IPS-20b (cell line): ENCODE measurements around the gene LIMS1.
A peak's percentile ranks its signal among the peaks of the same experiment; 100 is the strongest.
"Not testable (repeated sequence)": the region's sequence is repeated elsewhere in the genome, so short reads cannot be mapped to it uniquely, and the experiment has no call there.

Experiments used
- H3K27ac ChIP-seq: one replicate; pipeline ENCODE4 v1.5.1; 2013; ENCODE audit warnings: low read length
- H3K27me3 ChIP-seq: 2 replicates; pipeline ENCODE4 v1.6.1; 2013; ENCODE audit warnings: mild to moderate bottlenecking, low read length, inconsistent platforms; ENCODE audit not compliant: insufficient read depth
- H3K36me3 ChIP-seq: 2 replicates; pipeline ENCODE4 v1.6.1; 2013; ENCODE audit warnings: low read depth, mild to moderate bottlenecking, inconsistent platforms, low read length, moderate library complexity; ENCODE audit not compliant: insufficient read depth
- H3K4me1 ChIP-seq: 2 replicates; pipeline ENCODE4 v1.6.1; 2013; ENCODE audit warnings: mild to moderate bottlenecking, control low read depth, inconsistent platforms, low read length, moderate library complexity; ENCODE audit not compliant: insufficient read depth
- H3K4me3 ChIP-seq: 2 replicates; pipeline ENCODE4 v1.5.1; 2013; ENCODE audit warnings: mild to moderate bottlenecking, low read length, inconsistent platforms
- H3K9ac ChIP-seq: 2 replicates; pipeline ENCODE4 v1.6.1; 2013; ENCODE audit warnings: low read depth, mild to moderate bottlenecking, inconsistent platforms, low read length, moderate library complexity
- H3K9me3 ChIP-seq: 2 replicates; pipeline ENCODE4 v1.6.1; 2013; ENCODE audit warnings: mild to moderate bottlenecking, low read depth, low read length, inconsistent platforms; ENCODE audit not compliant: insufficient read depth

LIMS1 gene

GRCh38 chr2:108533832-108534583, at the start of gene LIMS1:
LIMS1 (plus strand) TSS chr2:108534470; CDS start chr2:108534563, 93 bp downstream.
- peak within 1 kb of the TSS; percentile 96 for H3K27ac ChIP-seq
- peaks cover 11% of the 10 kb centered on the region; the same call in 1 of the 2 replicates for H3K4me1 ChIP-seq
- peak within 1 kb of the TSS; percentile 94 for H3K4me3 ChIP-seq
- H3K27me3 ChIP-seq: peaks cover 18% of the 10 kb centered on the region
- H3K9me3 ChIP-seq: no peaks in the 10 kb centered on the region
- peak within 1 kb of the TSS; percentile 93 for H3K9ac ChIP-seq
- H3K36me3 ChIP-seq: no peaks in the 10 kb centered on the region

- H3K27ac ChIP-seq: no peak overlapping the region
- H3K4me3 ChIP-seq: no peak overlapping the region
- H3K9me3 ChIP-seq: no peaks in the 10 kb centered on the region; the same call in 1 of the 2 replicates
- no peak overlapping the region for H3K9ac ChIP-seq
- H3K27me3 ChIP-seq: no peaks in the 10 kb centered on the region
- peaks cover 87% of the 10 kb centered on the region for H3K36me3 ChIP-seq
- no peaks in the 10 kb centered on the region for H3K4me1 ChIP-seq
These were observed 49.0 kb upstream of the LIMS1 start for GRCh38 chr2:108485253-108485652.

GRCh38 chr2:108490506-108491122, 43.7 kb upstream of the LIMS1 start:
- Histone ChIP-seq H3K9ac (no peak overlapping the region), H3K27me3 (no peaks in the 10 kb centered on the region), H3K4me3 (no peak overlapping the region), H3K27ac (no peak overlapping the region), H3K9me3 (no peaks in the 10 kb centered on the region), H3K4me1 (no peaks in the 10 kb centered on the region), H3K36me3 (peaks cover 86% of the 10 kb centered on the region)

GRCh38 chr2:108491848-108492247, 42.4 kb upstream of the LIMS1 start:
- no peak overlapping the region for H3K9ac ChIP-seq
- no peaks in the 10 kb centered on the region for H3K9me3 ChIP-seq
- H3K4me1 ChIP-seq: no peaks in the 10 kb centered on the region
- no peak overlapping the region for H3K27ac ChIP-seq
- H3K4me3 ChIP-seq: no peak overlapping the region
- H3K36me3 ChIP-seq: peaks cover 78% of the 10 kb centered on the region
- no peaks in the 10 kb centered on the region for H3K27me3 ChIP-seq

- H3K36me3 ChIP-seq: peaks cover 73% of the 10 kb centered on the region
- H3K9ac ChIP-seq: no peak overlapping the region
- H3K27ac ChIP-seq: no peak overlapping the region
- H3K4me3 ChIP-seq: no peak overlapping the region
- no peaks in the 10 kb centered on the region for H3K4me1 ChIP-seq
- H3K27me3 ChIP-seq: no peaks in the 10 kb centered on the region
- H3K9me3 ChIP-seq: no peaks in the 10 kb centered on the region
These were observed 41.9 kb upstream of the LIMS1 start for GRCh38 chr2:108492364-108492763.

- not testable (repeated sequence) for H3K9ac ChIP-seq, H3K27me3 ChIP-seq, H3K4me3 ChIP-seq, H3K27ac ChIP-seq, H3K9me3 ChIP-seq, H3K4me1 ChIP-seq
- H3K36me3 ChIP-seq: peaks cover 45% of the 10 kb centered on the region
These were observed 38.1 kb upstream of the LIMS1 start for GRCh38 chr2:108496167-108496566.

- not testable (repeated sequence) for H3K27me3 ChIP-seq, H3K4me3 ChIP-seq, H3K9me3 ChIP-seq, H3K4me1 ChIP-seq, H3K27ac ChIP-seq, H3K9ac ChIP-seq
- H3K36me3 ChIP-seq: peaks cover 19% of the 10 kb centered on the region
These were observed 26.6 kb upstream of the LIMS1 start for GRCh38 chr2:108507620-108508019.

GRCh38 chr2:108512431-108512830, 21.8 kb upstream of the LIMS1 start:
- H3K27me3 ChIP-seq, H3K9me3 ChIP-seq, H3K4me3 ChIP-seq, H3K27ac ChIP-seq, H3K4me1 ChIP-seq, H3K36me3 ChIP-seq, H3K9ac ChIP-seq: not testable (repeated sequence)

- not testable (repeated sequence) for H3K9me3 ChIP-seq, H3K27me3 ChIP-seq, H3K27ac ChIP-seq, H3K9ac ChIP-seq, H3K4me1 ChIP-seq, H3K4me3 ChIP-seq, H3K36me3 ChIP-seq
These were observed 19.8 kb upstream of the LIMS1 start for GRCh38 chr2:108514478-108514877.

GRCh38 chr2:108524688-108525087, 9.6 kb upstream of the LIMS1 start:
- H3K4me1 ChIP-seq, H3K4me3 ChIP-seq, H3K36me3 ChIP-seq, H3K27ac ChIP-seq, H3K9me3 ChIP-seq, H3K27me3 ChIP-seq, H3K9ac ChIP-seq: not testable (repeated sequence)

GRCh38 chr2:108525258-108525657, 9.0 kb upstream of the LIMS1 start:
- not testable (repeated sequence) for H3K27ac ChIP-seq, H3K27me3 ChIP-seq, H3K4me3 ChIP-seq, H3K9me3 ChIP-seq, H3K4me1 ChIP-seq, H3K9ac ChIP-seq, H3K36me3 ChIP-seq

GRCh38 chr2:108531674-108532055, 2.6 kb upstream of the LIMS1 start:
- Histone ChIP-seq H3K4me1 (peaks cover 6% of the 10 kb centered on the region; the same call in 1 of the 2 replicates), H3K27ac (no peak overlapping the region), H3K9me3 (no peaks in the 10 kb centered on the region), H3K36me3 (no peaks in the 10 kb centered on the region), H3K9ac (no peak overlapping the region), H3K27me3 (peaks cover 18% of the 10 kb centered on the region), H3K4me3 (no peak overlapping the region)
